A673 (cell line): ENCODE results near the gene SLC35F1. TPM values are rescaled to one million over a fixed set of nuclear protein-coding genes. Genes with fewer than 3 reads are reported as not detected.

Experiments used
- BruUV-seq: library from RNA; stranded (reverse); fragments of 400-500 nt; replicated peaks from 2 replicates; lab custom pipeline; 2021; lab: Mats Ljungman, UMichigan
- CTCF ChIA-PET: fragments of 300-600 bp; sonication (Branson Sonifier 250); formaldehyde crosslinking; loops from one replicate; lab custom pipeline; 2022; ENCODE audit warnings: antibody characterized with exemption; lab: Charles Lee
- POLR2A ChIA-PET: fragments of 300-600 bp; sonication (Branson Sonifier 250); formaldehyde crosslinking; loops from one replicate; lab custom pipeline; 2022; ENCODE audit warnings: antibody characterized with exemption; ENCODE audit not compliant: low non-redundant PET; lab: Charles Lee
- DNase-seq: peaks from one replicate; pipeline ENCODE4 v3.0.0-alpha.2; 2015; ENCODE audit warnings: low spot score
- H3K27ac ChIP-seq: fragments of 200-600 bp; sonication (generic); 2 replicates; pipeline ENCODE4 v1.5.1; 2016; ENCODE audit warnings: mixed run types, low read depth, mild to moderate bottlenecking, mixed read lengths, antibody characterized with exemption, low read length; ENCODE audit not compliant: poor library complexity, severe bottlenecking
- H3K27me3 ChIP-seq: fragments of 200-600 bp; sonication (generic); replicated peaks from 2 replicates; pipeline ENCODE4 v1.6.1; 2017; ENCODE audit warnings: mixed run types, low read depth, mild to moderate bottlenecking, mixed read lengths, antibody characterized with exemption, low read length; ENCODE audit not compliant: insufficient read depth, poor library complexity
- H3K36me3 ChIP-seq: fragments of 200-600 bp; sonication (generic); 2 replicates; pipeline ENCODE4 v1.6.1; 2016; ENCODE audit warnings: mixed run types, mild to moderate bottlenecking, mixed read lengths, antibody characterized with exemption, low read length; ENCODE audit not compliant: insufficient read depth, poor library complexity, severe bottlenecking
- H3K4me1 ChIP-seq: fragments of 200-600 bp; sonication (generic); 2 replicates; pipeline ENCODE4 v1.6.1; 2017; ENCODE audit warnings: mixed run types, mild to moderate bottlenecking, mixed read lengths, antibody characterized with exemption, low read length; ENCODE audit not compliant: insufficient read depth, poor library complexity, severe bottlenecking
- H3K4me3 ChIP-seq: fragments of 200-600 bp; sonication (generic); 2 replicates; pipeline ENCODE4 v1.5.1; 2016; ENCODE audit warnings: low read depth, mixed run types, mild to moderate bottlenecking, mixed read lengths, low read length; ENCODE audit not compliant: poor library complexity, severe bottlenecking
- H3K9me3 ChIP-seq: fragments of 200-600 bp; sonication (generic); 2 replicates; pipeline ENCODE4 v1.6.1; 2016; ENCODE audit warnings: mixed run types, low read depth, mild to moderate bottlenecking, mixed read lengths, antibody characterized with exemption, low read length; ENCODE audit not compliant: poor library complexity, severe bottlenecking
- EZH2 ChIP-seq: fragments of 200-600 bp; sonication (generic); IDR thresholded peaks from 2 replicates; pipeline ENCODE4 v1.6.1; 2017; ENCODE audit warnings: borderline replicate concordance, low read depth, mild to moderate bottlenecking, mixed read lengths, antibody characterized with exemption, low read length; ENCODE audit not compliant: poor library complexity, severe bottlenecking
- intact Hi-C: fragments of 100-400 bp; cut with micrococcal nuclease; formaldehyde crosslinking; loops from one replicate; pipeline ENCODE4 v1.10.0; 2022; ENCODE audit not compliant: unreplicated experiment
- total RNA-seq: library from RNA; stranded (reverse); gene quantifications from 2 replicates; pipeline ENCODE4 v1.2.3, GENCODE V29; 2021
- TF ChIP-seq, protein P1 (sequence below): fragments of 300-800, 200-600 bp; sonication (generic); conservative IDR thresholded peaks from 2 replicates; pipeline ENCODE4 v1.5.1; 2017; ENCODE audit warnings: low read depth, mild to moderate bottlenecking, antibody characterized with exemption, low read length, moderate library complexity, mixed read lengths

Gene SLC35F1
- total RNA-seq, 1 experiment from 2014 or later, result 5.3 TPM

DNA sequence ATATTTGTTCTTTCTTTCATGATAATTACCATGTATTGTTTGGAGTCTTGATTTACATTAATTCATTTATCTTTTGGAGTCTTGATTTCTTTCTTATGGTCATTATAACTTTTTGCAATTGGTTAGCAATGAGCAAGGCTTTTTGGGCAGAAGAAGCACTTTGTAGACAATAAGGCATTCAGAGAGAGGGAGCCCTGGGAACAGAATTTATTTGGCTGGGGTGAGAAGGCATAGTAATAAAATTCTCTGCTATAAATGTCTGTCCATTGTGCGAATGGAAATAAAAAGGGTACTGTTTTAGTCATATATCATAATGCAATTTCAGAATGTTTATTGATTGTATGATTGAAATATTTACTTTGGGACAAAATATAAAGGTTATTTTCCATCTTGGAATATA, 147.0 kb downstream of the SLC35F1 start:
- TF ChIP-seq, protein P1, sequence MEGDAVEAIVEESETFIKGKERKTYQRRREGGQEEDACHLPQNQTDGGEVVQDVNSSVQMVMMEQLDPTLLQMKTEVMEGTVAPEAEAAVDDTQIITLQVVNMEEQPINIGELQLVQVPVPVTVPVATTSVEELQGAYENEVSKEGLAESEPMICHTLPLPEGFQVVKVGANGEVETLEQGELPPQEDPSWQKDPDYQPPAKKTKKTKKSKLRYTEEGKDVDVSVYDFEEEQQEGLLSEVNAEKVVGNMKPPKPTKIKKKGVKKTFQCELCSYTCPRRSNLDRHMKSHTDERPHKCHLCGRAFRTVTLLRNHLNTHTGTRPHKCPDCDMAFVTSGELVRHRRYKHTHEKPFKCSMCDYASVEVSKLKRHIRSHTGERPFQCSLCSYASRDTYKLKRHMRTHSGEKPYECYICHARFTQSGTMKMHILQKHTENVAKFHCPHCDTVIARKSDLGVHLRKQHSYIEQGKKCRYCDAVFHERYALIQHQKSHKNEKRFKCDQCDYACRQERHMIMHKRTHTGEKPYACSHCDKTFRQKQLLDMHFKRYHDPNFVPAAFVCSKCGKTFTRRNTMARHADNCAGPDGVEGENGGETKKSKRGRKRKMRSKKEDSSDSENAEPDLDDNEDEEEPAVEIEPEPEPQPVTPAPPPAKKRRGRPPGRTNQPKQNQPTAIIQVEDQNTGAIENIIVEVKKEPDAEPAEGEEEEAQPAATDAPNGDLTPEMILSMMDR, result no peak
- no peak for TF ChIP-seq EZH2
- Histone ChIP-seq H3K4me1 (no peaks in the 10 kb centered on the region), H3K36me3 (no peaks in the 10 kb centered on the region), H3K27me3 (no peaks in the 10 kb centered on the region), H3K9me3 (no peaks in the 10 kb centered on the region), H3K4me3 (no peak overlapping the region), H3K27ac (no peak overlapping the region)
- intact Hi-C loops, result no loop called here
- DNase-seq, result no peak
- BruUV-seq, result no TSS peak
- CTCF ChIA-PET, result no interaction called here
- POLR2A ChIA-PET, result no interaction called here

GRCh38 chr6:118061666-118062065, 154.6 kb downstream of the SLC35F1 start:
- CTCF ChIA-PET, result no interaction called here
- TF ChIP-seq, protein P1, result no peak
- no peak for TF ChIP-seq EZH2
- no peaks in the 10 kb centered on the region for H3K27me3 ChIP-seq
- POLR2A ChIA-PET, result no interaction called here
- H3K27ac ChIP-seq, result no peak overlapping the region
- intact Hi-C loops, result no loop called here
- no peak overlapping the region for H3K4me3 ChIP-seq
- H3K36me3 ChIP-seq, result no peaks in the 10 kb centered on the region
- no peaks in the 10 kb centered on the region for H3K9me3 ChIP-seq
- no peak for DNase-seq
- no peaks in the 10 kb centered on the region for H3K4me1 ChIP-seq
- BruUV-seq, result no TSS peak

DNA sequence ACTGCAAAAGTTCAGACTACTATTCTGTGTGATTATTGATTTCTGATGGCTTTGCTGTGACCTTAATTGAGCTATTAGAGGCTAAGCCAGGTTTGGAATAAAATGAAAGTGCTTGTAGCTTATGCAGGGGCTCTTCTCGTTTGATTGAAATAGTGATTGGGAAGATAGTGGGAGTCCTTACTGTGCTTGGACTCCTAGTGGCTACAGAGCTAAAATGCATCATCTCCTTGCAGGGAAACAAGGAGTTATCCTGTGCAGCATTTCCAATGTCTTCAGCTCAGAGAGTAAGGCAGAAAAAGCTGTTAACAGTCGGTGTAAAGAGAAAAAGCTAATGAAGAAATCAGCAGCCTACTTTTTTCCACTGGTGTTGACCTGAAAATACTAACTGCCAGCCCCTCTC, 173.5 kb downstream of the SLC35F1 start:
- Histone ChIP-seq H3K4me3 (no peak overlapping the region), H3K27me3 (no peaks in the 10 kb centered on the region), H3K36me3 (no peaks in the 10 kb centered on the region), H3K4me1 (no peaks in the 10 kb centered on the region), H3K27ac (no peak overlapping the region), H3K9me3 (no peaks in the 10 kb centered on the region)
- ChIA-PET CTCF (interaction anchor here (0.5 to 0.6 kb wide), 2 partner anchors 50 to 279 kb away, joined by 3 to 4 read pairs; no protein-coding TSS in a partner anchor), POLR2A (no interaction called here)
- DNase-seq, result peak; percentile 21
- BruUV-seq, result no TSS peak
- no peak for TF ChIP-seq EZH2
- TF ChIP-seq, protein P1, result peak; percentile 51
- intact Hi-C loops, result no loop called here
